ENCODE results near the gene DPP10.
"Not testable (repeated sequence)": the region's sequence is repeated elsewhere in the genome, so short reads cannot be mapped to it uniquely, and the experiment has no call there.

The DPP10 gene

DNA sequence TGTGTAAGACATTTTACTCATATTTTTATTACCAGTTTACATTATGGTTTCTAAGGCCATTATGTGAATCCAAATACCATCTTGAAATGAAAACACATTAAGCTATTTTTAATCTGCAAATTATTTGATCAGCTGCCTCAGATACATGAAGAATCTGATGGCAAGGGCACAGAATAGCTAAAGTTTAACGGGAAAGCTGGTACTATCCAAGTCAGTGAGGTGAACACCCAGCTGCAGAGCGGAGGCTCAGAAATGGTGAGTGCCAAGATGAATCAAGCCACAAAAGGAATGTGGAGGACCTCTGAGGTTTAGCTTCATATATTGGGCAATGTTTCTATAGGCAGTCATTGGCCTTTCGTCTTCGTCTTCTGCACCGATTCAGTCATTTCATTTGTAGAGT is 75.1 kb downstream of the DPP10 start:
- DNase-seq = no peak

DNA sequence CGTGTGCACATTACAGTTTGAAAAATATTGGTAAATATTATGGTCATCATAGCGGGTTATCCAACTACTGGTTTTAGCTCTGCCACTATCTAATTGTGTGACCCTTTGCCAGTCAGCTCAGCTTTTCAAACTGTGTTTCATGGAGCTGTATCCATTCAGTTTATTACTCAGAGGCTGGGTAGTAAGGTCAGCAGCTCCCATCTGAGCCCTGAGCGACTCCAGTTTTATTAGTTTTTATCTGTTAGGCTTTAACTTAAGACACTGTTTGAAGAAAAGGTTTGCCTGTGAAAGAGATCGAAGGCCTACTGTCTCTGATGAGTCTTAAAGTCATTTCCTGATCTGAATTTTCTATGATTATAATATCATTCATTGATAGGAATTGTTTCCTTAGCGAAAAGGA is 76.3 kb downstream of the DPP10 start:
- no peak for DNase-seq

DNA sequence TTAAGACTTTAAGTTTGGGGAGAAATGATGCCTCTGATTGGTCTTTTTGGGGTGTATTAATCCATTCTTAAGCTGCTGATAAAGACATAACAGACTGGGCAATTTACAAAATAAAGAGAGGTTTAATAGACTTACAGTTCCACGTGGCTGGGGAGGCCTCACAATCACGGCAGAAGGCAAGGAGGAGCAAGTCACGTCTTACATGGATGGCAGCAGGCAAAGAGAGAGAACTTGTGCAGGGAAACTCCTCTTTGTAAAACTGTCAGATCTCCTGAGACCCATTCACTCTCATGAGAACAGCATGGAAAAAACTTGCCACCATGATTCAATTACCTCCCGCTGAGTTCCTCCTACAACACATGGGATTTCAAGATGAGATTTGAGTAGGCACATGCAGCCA is 80.2 kb downstream of the DPP10 start:
- not testable (repeated sequence) for DNase-seq

DNA sequence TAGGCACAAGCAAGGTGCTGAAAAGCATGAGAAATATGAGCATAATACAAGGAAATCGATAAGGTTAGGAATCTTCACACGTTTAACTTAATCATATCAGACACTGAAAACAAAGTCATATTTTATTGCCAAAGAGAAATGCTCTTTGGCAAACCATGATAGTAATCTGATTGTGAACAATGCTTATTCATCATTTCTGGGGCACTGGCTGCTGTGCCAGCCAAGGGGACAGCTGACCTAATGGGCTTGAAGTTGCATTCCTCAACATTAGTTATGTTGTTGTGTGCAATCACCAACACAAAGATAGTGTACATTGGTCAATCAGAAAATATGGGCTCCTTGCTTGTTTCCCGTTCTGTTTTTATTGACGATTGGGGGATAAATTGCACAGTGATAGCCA is 83.5 kb downstream of the DPP10 start:
- DNase-seq = no peak

DNA sequence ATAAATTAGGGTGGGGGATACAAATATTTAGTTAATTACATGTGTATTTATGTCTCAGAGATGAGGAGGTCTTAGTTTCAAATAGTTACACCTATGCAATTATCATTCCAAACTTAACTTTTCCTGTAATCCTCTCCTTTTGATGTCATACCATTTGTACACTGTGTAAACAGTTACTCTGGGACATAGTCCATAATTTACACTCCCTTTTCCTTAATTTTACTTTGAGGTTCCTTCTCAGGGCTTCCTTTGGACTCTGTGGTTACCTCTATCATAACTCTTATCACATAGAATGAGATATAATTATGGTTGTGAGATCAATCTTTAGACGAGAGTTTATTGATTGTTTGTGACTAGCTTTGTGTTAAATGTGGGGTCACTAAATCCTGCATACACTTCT is 84.4 kb downstream of the DPP10 start:
- no peak for DNase-seq

DNA sequence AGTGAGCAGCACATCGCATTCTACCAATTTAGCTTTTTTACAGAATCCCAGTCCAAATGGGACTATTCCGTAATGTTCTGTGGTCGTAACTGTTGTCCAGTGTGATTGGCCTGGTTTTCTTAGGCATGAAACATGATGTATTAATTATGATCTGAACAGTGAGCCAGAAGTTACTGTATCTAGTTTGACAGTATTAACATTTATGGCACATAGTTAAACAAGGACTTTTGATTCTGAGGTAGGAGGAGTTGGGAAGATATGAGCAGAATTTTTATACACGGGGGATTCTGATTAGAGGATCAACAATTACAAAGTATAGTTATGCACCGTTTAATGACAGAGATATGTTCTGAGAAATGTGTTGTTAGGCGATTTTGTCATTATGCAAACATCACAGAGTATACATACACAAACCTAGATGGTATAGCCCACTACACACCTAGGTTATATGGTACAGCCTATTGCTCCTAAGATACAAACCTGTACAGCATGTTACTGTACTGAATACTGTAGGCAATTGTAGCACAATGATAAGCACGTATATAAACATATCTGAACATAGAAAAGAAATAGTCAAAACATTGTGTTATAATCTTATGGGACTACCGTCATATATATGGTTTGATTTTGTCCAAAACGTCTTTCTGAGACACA is 85.0 kb downstream of the DPP10 start:
- no peak for DNase-seq

DNA sequence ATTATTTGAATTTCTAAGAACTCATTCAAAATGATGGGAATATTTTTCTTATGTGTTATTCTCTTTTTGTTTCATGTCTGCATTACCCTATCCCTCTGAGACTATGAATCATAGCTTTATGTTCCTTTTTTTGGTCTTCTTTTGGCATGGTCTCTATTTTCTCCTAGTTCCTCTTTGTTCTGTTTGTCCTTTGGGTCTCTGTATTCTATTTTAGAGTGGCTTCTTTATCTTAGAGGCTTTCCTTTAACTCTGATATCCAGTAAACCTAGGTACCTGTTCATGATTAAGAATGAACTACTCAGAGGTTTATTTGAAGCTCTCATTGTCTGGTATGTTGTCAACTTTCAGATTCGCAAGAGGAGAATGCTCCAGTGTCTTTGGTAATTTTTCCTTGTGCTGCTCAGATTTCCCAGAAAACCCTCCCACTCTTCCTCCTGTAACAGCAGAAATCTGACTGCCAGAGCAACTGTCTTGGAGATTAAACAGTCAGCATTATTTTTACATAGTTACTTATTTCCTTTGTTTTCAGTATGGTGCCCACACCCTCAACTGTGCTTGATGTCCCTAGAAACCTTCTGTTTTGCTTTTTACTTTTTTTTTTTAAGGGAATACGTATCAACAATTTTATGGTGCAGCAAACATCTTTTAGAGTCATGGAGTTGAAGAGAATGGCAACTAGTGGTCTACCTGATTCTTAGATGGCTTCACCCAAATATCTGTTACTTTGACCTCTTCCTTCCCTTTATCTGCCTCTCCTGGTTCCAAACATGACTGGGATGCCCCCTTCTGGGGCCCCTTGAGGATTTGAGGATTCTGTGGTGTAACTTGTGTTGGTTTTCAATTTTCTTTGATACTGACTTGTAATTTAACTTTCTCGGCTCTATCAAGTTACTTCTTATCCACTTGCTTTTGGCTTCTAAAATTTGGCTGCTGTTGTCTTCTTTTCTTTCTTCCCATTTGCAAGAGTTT is 92.0 kb downstream of the DPP10 start:
- no peak for DNase-seq

DNA sequence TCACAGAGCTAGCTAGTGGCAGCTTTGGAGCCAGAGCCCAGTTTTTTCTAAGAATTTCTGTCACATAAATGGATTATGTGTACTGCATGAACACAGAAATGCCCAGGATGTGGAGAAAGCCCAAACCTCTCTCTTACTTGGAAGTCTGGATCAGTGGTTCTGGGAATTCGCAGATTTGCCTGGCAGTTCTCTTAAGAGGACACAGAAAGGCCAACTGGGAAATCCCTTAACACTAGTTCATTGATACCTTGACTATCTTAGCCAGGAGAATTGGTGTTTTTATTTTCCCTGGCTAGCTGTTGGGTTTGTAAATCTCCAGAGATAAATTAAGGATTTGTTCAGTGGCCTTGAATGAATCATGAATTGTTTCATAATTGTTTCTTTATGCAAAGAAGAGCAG is 95.3 kb downstream of the DPP10 start:
- DNase-seq = no peak

DNA sequence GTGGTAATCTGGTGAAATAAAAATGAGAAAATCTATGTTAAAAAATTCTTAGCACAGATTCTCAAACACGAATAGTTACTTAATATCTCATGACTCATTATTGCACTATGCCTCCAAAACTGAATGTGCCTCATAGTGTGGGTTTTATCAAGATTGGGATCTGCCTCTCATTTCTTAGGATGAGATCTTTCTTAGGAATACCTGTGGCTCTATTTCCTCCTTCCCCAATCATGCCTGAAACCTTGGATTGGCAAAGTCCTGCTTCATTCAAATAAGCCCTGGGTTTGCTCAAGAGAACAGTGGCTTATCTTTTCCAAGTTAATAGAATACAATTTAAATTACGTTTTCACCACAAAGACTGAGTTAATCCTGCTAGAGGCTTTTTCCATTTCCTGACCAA is 100.3 kb downstream of the DPP10 start:
- DNase-seq = no peak

DNA sequence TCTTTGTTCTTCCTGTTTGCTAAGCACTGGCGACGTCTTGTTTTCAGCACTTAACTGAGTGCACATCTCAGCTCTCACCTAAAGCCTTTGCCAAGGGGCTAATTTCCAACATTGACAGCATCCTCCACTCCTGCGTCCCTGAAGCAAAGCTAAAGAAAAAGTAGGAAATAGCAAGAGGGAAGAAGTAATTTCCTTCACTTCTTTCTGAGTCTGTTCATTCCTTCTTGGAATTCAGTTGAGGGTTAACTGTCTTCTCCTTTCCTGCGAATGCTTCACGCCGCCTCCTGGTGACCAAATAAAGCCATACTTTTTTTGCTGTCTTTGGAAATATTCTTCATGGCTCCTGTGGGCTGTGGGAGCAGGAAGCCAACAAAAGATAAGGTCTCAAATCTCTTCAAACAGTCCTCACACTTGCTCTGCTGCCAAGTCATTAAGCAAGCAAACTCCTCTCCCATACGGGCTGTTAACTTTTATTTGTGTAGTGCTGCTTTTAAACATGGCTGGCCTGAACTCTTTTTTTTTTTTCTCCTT is 100.9 kb downstream of the DPP10 start:
- DNase-seq = peak; percentile 35

DNA sequence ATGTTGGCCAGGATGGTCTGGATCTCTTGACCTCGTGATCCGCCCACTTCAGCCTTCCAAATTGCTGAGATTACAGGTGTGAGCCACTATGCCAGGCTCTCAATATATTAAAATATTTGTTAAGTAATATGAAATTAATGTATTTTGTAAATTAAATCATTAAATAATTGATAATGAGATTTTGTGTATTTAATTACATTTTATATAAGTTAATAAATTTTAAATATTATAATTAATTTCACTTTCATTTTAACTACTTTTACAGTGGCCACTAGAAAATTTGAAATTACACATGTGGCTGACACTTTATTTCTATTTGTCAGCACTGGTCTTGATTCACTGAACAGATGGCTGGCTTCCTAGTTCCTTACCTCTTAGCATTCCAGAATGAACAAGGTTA is 102.6 kb downstream of the DPP10 start:
- no peak for DNase-seq

DNA sequence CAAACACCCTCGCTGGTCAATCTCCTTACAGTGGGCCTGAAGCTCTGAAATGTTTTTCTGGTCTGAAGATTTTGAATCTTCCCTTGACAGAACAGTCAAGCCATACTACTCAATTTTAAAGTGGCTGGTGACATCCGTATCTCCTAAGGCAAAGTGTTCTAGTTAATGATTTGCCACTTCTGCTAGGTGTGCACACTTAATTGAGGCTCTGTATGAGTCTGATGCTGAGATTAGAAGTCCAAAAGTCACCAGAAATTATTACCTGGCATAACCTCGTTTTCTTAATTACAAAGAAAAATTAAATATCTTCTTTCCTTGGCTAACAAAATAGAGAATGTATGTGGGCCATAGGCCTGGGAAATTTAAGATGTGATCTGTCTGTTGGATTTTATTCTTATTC is 104.1 kb downstream of the DPP10 start:
- DNase-seq = no peak

DNA sequence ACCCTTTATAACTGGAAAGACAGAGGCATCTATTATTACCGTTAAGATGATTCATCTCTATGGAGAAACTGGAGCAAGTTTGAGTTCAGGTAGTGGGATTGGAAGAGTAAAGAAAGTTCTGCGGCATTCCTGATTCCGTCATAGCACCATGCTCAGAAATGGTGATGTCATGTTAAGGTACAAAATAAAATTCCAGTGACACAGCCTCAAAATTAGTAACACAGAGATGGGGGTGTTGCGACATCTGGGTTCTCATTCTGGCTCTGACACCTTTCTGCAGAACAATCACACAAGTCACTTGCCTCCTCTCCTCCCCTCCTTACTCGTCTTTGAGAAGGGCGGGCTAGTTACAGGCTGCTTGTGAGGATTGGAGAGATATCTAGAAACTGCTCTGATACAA is 105.7 kb downstream of the DPP10 start:
- DNase-seq = no peak

DNA sequence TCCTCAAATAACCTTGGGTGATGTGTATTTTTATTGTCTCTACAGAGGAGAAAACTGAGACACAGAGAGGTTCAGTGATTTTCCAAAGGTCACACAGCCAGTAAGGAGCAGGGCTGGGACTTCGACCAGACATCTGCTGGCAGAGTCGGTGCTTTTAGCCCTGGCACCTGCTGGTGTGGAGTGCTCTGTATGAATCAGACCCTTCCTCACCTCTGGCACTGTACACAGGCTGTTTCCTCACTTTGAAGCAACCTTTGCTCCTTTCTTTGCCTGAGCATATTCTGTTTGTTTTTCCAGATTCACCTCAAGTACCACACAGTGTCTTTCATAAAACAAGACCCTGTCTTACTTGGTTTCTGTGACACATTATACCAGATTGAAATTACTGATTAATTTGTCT is 107.9 kb downstream of the DPP10 start:
- no peak for DNase-seq

DNA sequence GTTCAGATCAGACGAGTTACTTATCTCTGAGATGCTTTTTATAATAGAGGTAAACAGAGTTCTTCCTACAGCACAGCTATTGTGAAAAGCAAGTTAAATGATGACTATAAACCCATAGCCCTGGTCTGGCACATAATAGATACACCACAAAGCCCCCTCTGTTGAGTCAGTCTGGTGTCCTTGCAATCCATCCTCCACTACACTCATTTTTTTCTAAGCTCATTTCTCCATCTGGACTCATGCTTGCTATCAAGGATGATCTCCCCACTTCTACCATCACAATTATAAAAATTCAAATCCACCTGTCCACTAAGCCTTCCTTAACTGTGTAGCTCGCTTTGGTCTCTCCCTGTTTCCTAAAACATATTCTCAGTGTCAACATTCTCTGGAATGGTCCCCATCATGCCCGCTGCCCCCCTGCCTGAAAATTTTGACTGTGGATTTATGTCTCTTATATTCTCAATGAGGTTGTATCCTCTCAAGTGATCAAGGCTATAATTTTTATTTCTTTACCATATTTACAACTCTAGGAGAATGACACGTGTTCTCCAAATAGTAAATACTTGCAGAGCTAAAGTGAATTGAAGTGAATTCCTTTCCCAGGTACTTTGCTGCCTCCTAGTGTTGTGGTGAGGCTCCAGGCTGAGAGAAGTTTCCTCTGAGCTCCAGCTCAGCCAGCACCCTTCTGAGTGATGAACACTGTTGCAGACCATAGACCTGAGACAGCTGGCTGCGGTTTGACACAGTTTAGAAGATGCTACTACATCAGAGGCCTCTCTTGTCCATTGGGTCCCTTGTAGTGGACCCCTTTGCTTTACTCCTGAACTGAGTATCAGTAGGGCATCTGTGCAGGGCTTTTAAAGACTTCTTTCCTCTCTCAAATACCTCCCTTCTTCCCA is 108.7 kb downstream of the DPP10 start:
- DNase-seq = peak; percentile 51

DNA sequence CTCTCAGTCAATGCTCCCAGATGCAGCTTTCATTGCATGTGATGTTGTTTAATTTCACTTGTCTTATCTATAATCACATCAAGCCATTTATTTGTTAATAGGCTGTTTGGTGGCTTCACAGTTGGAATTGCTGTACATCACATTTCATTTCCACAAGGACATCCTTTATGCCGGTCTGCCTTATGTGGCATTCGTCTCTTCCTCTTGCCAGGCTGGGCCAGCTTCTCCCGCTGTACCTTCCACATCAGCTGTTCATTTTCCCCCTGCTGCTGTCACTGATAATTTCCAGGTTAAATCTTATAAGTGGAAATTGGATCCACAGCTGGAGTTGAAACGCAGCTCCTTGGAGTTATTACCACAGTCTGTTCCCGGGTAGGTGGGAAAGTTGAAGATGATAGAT is 110.6 kb downstream of the DPP10 start:
- DNase-seq = no peak

DNA sequence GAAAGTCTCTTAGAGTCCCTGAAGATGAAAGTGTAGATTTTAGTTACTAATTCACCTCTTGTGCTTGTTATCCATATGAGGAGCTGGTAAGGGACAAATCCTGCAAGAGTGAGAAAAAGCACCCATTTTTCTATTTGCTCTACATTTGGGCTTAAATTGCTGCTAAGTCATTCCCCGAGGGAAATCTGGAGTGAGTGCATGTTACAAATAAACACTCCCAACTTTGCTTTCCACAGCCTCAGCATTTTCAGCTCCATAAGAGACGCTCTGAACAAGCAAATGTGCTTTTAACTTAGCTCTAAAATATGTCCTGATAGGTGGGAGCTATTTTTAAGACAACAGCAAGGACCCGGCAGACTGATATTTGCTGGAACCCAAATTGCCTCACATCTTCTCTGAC is 126.7 kb downstream of the DPP10 start:
- DNase-seq = no peak

DNA sequence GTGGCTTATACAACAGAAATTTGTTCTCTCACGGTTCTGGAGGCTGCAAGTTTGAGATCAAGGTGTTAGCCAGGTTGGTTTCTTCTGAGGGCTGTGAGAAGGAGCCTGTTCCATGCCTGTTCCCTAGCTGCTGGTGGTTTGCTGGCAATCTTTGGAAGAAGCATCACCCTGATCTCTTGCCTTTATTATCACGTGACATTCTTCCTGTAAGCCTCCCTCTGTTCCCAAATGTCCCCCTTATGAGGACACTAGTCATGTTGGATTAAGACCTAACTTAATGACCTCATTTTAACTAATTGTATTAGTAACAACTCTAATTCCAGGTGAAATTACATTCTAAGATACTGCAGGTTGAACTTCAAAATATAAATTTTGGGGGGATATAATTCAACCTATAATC is 135.2 kb downstream of the DPP10 start:
- DNase-seq = no peak

DNA sequence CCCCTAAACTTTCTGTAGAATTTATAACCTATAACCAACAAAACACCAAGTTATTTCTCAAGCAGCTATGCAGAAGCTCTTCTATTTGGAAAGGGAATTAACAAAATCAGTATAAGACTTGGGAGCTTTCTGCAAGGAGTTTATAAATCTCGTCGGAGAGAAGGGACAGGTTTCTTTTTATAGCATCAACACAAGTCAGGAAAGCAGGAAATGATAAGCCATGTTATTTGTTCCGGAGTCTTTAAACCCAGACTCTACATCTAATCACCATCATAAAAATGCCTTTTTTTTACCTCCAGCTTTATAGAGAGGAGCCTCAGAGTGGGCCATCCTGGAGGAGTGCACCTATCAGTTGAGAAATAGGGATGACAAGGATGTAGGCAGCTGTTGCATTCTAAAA is 137.1 kb downstream of the DPP10 start:
- no peak for DNase-seq

DNA sequence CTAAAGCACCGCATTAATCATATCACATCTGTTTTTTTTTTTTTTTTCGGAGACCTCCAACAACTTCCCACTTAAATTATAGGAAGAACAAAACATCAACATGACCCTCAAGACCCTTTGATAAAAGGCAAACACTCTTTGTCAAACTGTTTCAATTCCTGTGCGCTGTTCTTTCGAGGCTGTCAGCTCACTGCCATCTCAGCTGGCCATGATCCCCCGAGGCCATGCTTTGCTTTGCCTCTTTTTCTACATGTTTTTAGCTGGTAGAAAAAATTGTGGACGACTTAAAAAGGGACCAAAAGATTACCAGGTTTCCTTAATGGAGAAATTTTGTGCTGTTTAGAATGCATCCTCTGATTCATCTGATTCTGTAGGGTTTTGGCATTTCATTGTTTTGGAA is 138.2 kb downstream of the DPP10 start:
- DNase-seq = no peak

DNA sequence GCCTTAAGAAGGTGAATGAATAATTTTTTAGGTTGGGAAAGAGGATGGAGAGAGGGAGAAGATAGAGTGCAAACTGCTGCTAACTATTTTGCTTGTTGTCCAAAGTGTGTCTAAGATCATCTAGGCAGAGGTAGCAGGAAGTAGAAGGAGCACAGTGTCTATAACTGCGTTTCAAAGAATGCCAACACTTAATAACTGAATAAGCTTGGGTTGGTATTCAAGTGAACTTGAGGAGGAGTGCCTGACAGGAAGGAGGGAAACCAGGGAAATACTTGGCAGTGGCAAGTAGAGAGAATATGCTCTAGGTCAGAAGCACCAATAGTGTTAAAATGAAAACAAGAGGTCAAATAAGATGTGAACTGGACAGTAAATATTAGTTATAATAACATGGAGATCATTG is 155.9 kb downstream of the DPP10 start:
- no peak for DNase-seq

DNA sequence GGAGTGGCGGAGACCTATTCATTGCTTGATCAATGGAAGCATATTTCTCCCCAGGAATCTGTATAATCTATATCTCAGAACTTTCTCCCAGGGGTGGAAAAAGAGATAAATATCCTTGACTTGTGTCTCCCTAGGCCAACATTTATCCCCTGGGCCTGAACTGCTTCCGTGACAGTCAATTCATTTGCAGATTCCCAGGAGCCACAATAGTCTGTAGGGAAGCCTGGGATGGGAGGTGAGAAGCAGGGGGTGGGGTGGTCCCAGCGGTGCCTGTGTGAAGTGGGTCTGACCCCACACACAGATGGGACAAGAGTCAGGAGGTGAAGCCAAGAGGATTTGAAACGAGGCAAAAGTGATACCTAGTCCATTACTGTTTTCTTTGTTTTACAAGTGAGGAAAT is 166.8 kb downstream of the DPP10 start:
- DNase-seq = no peak

DNA sequence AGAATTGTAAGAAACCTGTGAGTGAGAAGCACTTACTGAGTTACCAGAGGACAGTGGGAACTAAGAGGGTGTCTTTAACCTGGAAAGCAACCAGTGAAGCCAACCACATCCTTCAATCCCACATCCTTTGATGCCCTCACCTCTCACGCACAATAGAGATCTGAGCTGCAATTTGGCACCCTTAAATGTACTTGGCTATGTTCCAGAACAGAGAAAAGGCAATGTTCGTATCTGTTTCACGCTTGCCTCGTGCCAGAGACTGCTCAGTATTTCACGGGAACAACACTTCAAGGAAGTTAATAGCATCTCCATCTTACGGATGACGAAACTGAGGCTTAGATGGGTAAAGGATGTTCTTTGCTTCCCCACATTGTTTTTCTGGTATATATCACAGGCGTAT is 167.4 kb downstream of the DPP10 start:
- DNase-seq = no peak

Measured in hematopoietic multipotent progenitor cell treated with erythropoietin and hydrocortisone succinate and interleukin-3 and kit ligand, for 6 days (in vitro differentiated cells).